ENCODE results near the gene TXLNG. TPM values are rescaled to one million over a fixed set of nuclear protein-coding genes. Genes with fewer than 3 reads are reported as not detected.

TXLNG gene
- total RNA-seq, 1 experiment from 2014 or later: 7.1 TPM

GRCh38 chrX:16856744-16857143 lies 70.5 kb downstream of the TXLNG start:
- in situ Hi-C loops (cut with HindIII; ENCODE audit: low pct_unique_long_range_greater_than_20kb, low sequenced_read_pairs): no loop called here

GRCh38 chrX:16862829-16863228 lies 76.6 kb downstream of the TXLNG start:
- DNase-seq (ENCODE audit: low read depth): no peak
- in situ Hi-C loops (cut with HindIII; ENCODE audit: low pct_unique_long_range_greater_than_20kb, low sequenced_read_pairs): no loop called here

More at GRCh38 chrX:16856744-16857143, 70.5 kb downstream of the TXLNG start:
- DNase-seq (ENCODE audit: low read depth): no peak

GRCh38 chrX:16867947-16868346 lies 81.7 kb downstream of the TXLNG start:
- in situ Hi-C loops (cut with HindIII; ENCODE audit: low pct_unique_long_range_greater_than_20kb, low sequenced_read_pairs): no loop called here

GRCh38 chrX:16868920-16869319 lies 82.7 kb downstream of the TXLNG start:
- DNase-seq (ENCODE audit: low read depth): no peak
- in situ Hi-C loops (cut with HindIII; ENCODE audit: low pct_unique_long_range_greater_than_20kb, low sequenced_read_pairs): no loop called here

More at GRCh38 chrX:16867947-16868346, 81.7 kb downstream of the TXLNG start:
- DNase-seq (ENCODE audit: low read depth): no peak

- DNase-seq (ENCODE audit: low read depth): peak; percentile 37
- in situ Hi-C loops (cut with HindIII; ENCODE audit: low pct_unique_long_range_greater_than_20kb, low sequenced_read_pairs): no loop called here
Observed at GRCh38 chrX:16869393-16870094, 83.3 kb downstream of the TXLNG start.

GRCh38 chrX:16870095-16870861 lies 84.0 kb downstream of the TXLNG start, which contains the start of gene RBBP7:
TSS of gene RBBP7 (minus strand) at chrX:16870362. CDS start at chrX:16870053, 309 bp downstream.
- in situ Hi-C loops (cut with HindIII; ENCODE audit: low pct_unique_long_range_greater_than_20kb, low sequenced_read_pairs): no loop called here
- DNase-seq (ENCODE audit: low read depth): peak; percentile 91

- in situ Hi-C loops (cut with HindIII; ENCODE audit: low pct_unique_long_range_greater_than_20kb, low sequenced_read_pairs): no loop called here
Observed at GRCh38 chrX:16870862-16871815, 84.9 kb downstream of the TXLNG start.

GRCh38 chrX:16873106-16873505 lies 86.8 kb downstream of the TXLNG start:
- DNase-seq (ENCODE audit: low read depth): no peak
- in situ Hi-C loops (cut with HindIII; ENCODE audit: low pct_unique_long_range_greater_than_20kb, low sequenced_read_pairs): no loop called here

More at GRCh38 chrX:16870862-16871815, 84.9 kb downstream of the TXLNG start:
- DNase-seq (ENCODE audit: low read depth): no peak

GRCh38 chrX:16874458-16875095 lies 88.3 kb downstream of the TXLNG start:
- DNase-seq (ENCODE audit: low read depth): no peak
- in situ Hi-C loops (cut with HindIII; ENCODE audit: low pct_unique_long_range_greater_than_20kb, low sequenced_read_pairs): no loop called here

- DNase-seq (ENCODE audit: low read depth): no peak
- in situ Hi-C loops (cut with HindIII; ENCODE audit: low pct_unique_long_range_greater_than_20kb, low sequenced_read_pairs): no loop called here
Observed at GRCh38 chrX:16876696-16877095, 90.4 kb downstream of the TXLNG start.

- DNase-seq (ENCODE audit: low read depth): peak; percentile 14
- in situ Hi-C loops (cut with HindIII; ENCODE audit: low pct_unique_long_range_greater_than_20kb, low sequenced_read_pairs): no loop called here
Observed at GRCh38 chrX:16882169-16882568, 95.9 kb downstream of the TXLNG start.

GRCh38 chrX:16882702-16883486 lies 96.6 kb downstream of the TXLNG start:
- peak; percentile 54 for DNase-seq (ENCODE audit: low read depth)
- in situ Hi-C loops (cut with HindIII; ENCODE audit: low pct_unique_long_range_greater_than_20kb, low sequenced_read_pairs): no loop called here

- no peak for DNase-seq (ENCODE audit: low read depth)
- in situ Hi-C loops (cut with HindIII; ENCODE audit: low pct_unique_long_range_greater_than_20kb, low sequenced_read_pairs): no loop called here
Observed at GRCh38 chrX:16883487-16883804, 97.2 kb downstream of the TXLNG start.

- DNase-seq (ENCODE audit: low read depth): no peak
- in situ Hi-C loops (cut with HindIII; ENCODE audit: low pct_unique_long_range_greater_than_20kb, low sequenced_read_pairs): no loop called here
Observed at GRCh38 chrX:16885628-16886027, 99.4 kb downstream of the TXLNG start.

GRCh38 chrX:16892504-16893362 lies 106.5 kb downstream of the TXLNG start:
- in situ Hi-C loops (cut with HindIII; ENCODE audit: low pct_unique_long_range_greater_than_20kb, low sequenced_read_pairs): no loop called here
- DNase-seq (ENCODE audit: low read depth): peak; percentile 73
